Hepatocyte (in vitro differentiated cells): ENCODE measurements around the gene S100A7.

Source experiments
- CTCF ChIP-seq: fragments of 200-600 bp; sonication (generic); IDR thresholded peaks from 2 replicates; pipeline ENCODE4 v1.5.1; 2016; ENCODE audit warnings: antibody characterized with exemption, mild to moderate bottlenecking; ENCODE audit not compliant: poor library complexity
- EZH2 ChIP-seq: fragments of 200-600 bp; sonication (generic); IDR thresholded peaks from 2 replicates; pipeline ENCODE4 v1.6.1; 2016; ENCODE audit warnings: antibody characterized with exemption, mild to moderate bottlenecking, borderline replicate concordance
- EZH2phosphoT487 ChIP-seq: fragments of 200-600 bp; sonication (generic); IDR thresholded peaks from one replicate; pipeline ENCODE4 v1.6.1; 2018; ENCODE audit warnings: antibody characterized with exemption, mild to moderate bottlenecking, low read depth, moderate library complexity; ENCODE audit not compliant: unreplicated experiment, severe bottlenecking

GRCh38 chr1:153431002-153431401 lies 29.4 kb downstream of the S100A7 start:
- TF ChIP-seq EZH2 (no peak), EZH2phosphoT487 (no peak), CTCF (no peak)
